Gastroesophageal sphincter (tissue), 3 donors: Measurements from ENCODE around the gene DLL1.

Experiments used
- CTCF ChIP-seq, 4 experiments: fragments of 200-600 bp in 2 of 4; fragments of 450-650 bp in 2 of 4; sonication (generic) in 1 of 4; IDR thresholded peaks; one replicate each; pipeline ENCODE4 v1.5.1; 2017 to 2019; ENCODE audit warnings: antibody characterized with exemption in 4 of 4, mild to moderate bottlenecking in 2 of 4, moderate library complexity in 2 of 4
- EP300 ChIP-seq: sonication (generic); formaldehyde crosslinking; IDR thresholded peaks from one replicate; pipeline ENCODE4 v1.6.1; 2017; ENCODE audit warnings: antibody characterized with exemption, mild to moderate bottlenecking
- POLR2AphosphoS5 ChIP-seq: sonication (generic); formaldehyde crosslinking; IDR thresholded peaks from one replicate; pipeline ENCODE4 v1.6.1; 2017; ENCODE audit warnings: antibody characterized with exemption

- TF ChIP-seq CTCF (IDR thresholded peaks at IDR 0.05) (no peak), POLR2AphosphoS5 (no peak), EP300 (no peak)
Observed at GRCh38 chr6:170301184-170301583, 10.3 kb upstream of the DLL1 start.
